Stimulated activated CD4-positive, alpha-beta T cell treated with anti-CD3 and anti-CD28 coated beads, TNF-alpha, amount 100 ng/mL, for 24 hours (primary cell): Measurements from ENCODE around the gene SUDS3.

Experiments
- DNase-seq, 3 experiments: peaks; one replicate each; pipeline ENCODE4 v3.0.0-alpha.2; 2020; ENCODE audit warnings: low read depth in 3 of 3

The SUDS3 gene

GRCh38 chr12:118357257-118358007, 18.9 kb upstream of the SUDS3 start:
- DNase-seq = peak in 2 of 3 experiments; percentile 28 to 43

DNA sequence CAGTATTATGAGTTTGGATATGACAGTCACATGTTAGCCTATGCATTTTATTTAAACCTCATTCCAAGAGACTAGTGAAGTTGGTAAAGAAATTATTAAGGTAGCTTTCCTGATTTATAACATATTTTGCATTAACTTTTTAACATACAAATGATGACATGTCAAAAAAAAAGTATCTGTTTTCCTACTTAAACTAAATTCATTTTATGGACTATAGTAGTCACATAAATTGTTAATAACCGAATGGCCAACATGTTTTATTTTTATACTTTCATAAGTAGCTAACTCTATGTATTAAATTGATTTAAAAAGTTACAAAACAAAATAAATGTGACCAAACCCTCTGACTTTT, 18.4 kb upstream of the SUDS3 start:
- DNase-seq = no peak

GRCh38 chr12:118358612-118359540, 17.5 kb upstream of the SUDS3 start:
- DNase-seq = no peak

GRCh38 chr12:118359541-118359915, 16.8 kb upstream of the SUDS3 start:
- no peak for DNase-seq

DNA sequence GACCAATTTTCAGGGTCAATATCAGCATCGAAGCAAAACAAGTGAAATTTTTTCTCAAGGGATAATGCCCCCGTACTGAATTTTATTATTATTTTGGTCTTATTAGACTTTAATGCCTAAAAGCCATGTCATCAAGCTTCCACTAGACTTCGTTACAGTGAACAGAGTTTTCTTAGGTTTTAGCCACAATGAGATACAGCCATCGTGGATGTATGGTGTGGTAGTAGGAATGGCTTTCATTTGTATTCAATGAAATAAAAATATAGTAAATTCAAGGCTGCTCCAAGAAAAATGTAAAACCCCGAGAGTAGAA, 15.3 kb upstream of the SUDS3 start:
- no peak for DNase-seq

- no peak for DNase-seq
Observed at GRCh38 chr12:118361889-118362288, 14.5 kb upstream of the SUDS3 start.

DNA sequence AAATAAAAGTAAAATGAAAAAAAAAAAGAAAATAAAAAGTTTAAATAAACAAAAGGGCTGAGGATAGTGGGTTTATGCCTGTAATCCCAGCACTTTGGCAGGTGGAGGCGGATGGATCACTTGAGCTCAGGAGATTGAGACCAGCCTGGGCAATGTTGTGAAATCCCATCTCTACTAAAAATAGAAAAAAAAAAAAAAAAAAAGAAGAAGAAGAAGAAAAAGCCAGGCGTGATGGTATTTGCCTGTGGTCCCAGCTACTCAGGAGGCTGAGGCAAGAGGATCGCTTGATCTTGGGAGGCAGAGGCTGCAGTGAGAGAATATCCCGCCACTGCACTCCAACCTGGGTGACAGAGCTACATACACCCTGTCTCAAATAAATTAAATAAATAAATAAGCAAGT, 7.5 kb upstream of the SUDS3 start:
- no peak for DNase-seq

DNA sequence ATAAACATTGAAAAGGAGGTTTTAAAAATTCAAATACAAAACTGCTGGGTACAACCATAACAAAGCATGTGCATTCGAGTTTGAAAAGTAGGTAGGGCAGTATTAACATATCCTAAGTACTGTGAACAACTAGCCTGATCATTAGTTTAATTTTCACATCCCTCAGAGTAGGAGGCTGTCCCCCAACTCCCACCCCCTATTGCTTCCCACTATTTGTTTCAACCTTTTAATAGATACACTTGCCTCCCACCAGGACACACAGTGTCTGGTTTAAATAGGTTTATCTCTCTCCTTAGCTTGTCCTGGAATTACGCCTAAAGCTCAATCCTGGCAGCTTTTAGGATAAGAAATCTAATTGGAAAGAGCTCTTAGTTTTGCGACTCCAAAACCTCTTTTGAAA, 5.8 kb upstream of the SUDS3 start:
- DNase-seq = no peak

DNA sequence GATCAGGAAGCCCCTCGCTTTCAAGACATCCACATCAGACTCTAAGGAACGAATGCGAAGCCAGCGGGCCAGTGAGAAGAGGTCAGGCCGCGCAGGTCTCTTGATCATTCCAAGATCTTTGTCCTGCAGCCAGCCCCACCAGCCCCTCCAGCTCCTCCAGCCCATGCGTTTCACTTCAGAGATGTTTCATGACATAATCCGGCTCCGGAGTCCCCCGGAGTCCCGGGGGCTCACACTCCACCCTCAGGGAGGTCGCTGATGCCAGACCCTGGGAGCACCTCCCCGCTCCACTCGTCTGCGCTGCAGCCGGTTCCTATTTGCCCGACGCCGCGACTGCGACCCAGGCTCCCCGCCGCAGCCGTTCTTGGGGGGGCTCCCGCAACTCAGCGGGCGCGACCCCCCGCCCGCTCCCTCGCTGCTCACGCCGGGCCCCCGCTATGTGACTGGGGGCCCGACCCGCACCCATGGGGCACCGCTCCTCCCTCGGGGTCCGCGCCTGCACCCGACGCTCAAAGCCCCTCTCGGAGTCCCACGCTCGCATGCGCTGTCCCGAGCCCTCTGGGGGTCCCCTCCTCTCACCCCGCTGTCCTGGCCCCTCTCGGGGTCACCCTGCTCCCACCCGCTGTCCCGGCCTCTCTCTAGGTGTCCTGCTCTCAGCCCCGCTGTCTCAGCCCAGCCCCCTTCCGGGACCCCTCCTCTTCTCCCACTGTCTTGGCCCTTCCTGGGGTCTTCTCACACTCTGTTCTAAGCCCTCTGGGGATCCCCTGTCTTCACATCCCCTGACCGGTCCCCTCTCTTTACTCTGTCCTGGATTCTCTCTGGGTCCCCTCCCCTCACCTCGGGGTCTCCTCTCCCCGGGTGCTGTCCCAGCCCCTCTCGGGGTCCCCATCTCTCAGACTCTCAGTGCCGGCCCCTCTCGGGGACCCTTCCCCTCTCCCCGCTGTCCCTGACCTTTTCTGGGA, 4.8 kb upstream of the SUDS3 start:
- DNase-seq = no peak

GRCh38 chr12:118372541-118373495, 3.5 kb upstream of the SUDS3 start, which contains the start of gene TAOK3:
Gene TAOK3 (minus strand): TSS chr12:118372907. CDS start chr12:118255567, 117,340 bp downstream.
- DNase-seq = peak; percentile 94 to 96 (median 95)

DNA sequence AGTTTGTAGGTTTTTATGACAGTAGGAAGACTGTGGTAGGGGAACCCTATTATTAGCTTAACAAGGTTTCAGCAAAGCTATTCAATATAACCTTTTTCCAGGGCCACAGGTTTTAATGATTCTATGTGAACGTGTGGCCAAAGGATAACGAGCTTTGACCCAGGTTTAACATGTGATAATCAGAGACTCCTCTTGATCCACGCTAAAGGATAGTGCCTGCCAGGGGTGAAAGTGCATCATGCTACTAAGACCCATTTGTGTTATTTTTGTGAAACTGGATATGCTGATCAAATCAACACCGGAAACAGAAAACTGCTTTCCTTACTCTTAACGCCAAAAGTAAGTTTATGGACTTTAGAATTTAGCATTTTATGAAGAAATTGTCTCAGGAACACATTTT, 2.7 kb upstream of the SUDS3 start:
- DNase-seq = no peak

- no peak for DNase-seq
Observed at GRCh38 chr12:118374126-118374725, 2.1 kb upstream of the SUDS3 start.

GRCh38 chr12:118374909-118375308, 1.4 kb upstream of the SUDS3 start:
- DNase-seq = no peak

- DNase-seq = no peak
Observed at GRCh38 chr12:118375348-118375747, 1.0 kb upstream of the SUDS3 start.

DNA sequence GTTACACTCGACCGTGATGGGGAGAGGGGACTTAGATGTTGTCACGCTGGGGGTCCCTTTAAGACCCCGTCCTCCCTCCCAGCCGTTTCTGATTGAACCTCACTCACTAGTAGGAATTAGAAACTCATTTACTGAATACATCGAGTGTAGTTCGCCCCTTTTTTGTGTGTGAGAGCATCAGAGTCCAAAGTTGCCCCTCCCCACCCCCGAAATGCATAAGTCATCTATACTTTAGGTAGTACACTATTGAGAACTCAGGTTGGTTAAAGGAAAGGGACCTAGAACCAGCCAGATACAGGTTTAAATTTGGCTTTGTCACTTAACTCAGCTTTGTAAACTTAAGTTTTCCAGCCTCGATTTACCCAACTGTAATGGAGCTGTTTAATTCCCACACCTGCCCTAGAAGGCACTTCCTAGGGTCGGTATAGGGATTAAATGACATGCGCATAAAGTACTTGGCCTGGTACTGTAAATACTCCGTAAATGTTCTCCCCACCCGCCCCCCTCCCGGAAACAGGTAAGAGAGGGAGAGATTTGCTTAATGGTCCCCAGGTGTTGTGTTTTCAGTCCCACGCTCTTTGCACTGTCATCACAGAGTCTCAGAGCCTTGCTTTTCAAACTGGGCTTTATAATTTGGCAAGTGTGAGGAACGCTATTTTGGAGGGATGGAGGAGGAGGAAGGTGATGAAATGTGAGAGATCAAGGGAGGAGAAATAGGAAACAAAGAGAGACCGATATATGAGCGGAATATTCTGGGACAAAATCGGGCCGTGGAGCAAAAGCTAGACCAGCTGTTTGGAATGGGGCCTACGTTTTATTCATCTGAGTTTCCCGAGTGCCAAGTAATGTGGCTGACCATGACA, 897 bp downstream of the SUDS3 start:
- no peak for DNase-seq

DNA sequence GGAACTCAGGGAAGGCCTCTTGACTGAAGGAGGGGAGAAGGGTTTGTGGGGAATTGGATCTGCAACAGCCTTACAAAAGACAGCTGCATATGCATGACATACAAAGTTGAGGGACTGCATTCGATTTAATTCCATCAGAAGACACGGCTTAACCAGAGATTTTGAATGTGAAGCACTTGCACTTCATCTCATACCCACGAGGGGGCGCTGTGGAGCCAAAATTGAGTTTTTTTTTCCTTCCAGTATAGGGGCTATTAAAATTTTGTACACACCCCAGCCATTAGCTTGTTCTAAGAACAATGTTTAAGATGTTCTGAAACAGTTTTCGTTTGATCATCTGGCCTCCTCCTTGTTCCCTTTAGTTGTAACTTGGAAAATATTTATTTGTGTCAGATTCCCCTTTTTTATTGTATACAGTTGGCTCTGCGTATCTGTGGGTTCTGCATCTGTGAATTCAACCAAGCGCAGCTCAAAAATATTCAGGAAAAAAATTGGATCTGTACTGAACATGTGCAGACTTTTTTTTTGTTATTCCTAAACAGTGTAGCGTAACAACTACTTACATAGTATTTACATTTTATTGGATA, 1.6 kb downstream of the SUDS3 start:
- peak; percentile 59 to 70 (median 66) for DNase-seq

- no peak for DNase-seq
Observed at GRCh38 chr12:118391424-118391823, 15.1 kb downstream of the SUDS3 start.

DNA sequence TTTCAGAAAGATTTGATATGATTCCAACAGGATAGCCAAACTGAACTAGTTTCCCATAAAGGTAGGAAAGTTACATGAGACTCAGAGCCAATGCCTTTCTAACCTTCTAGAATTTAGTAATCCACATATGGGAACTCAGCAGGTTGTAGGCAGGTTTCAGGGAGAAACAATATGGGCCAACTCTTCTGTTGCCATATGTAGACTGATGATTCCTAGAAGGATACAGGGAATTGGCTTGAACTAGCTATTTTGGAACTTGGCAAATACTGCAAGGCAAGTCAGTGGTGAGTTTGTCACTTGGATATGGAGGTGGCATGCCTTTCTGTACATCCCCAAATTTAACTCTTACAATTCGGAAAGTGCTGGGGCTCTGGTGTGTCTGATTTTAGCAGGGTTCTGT, 15.5 kb downstream of the SUDS3 start:
- no peak for DNase-seq
